Glomerular visceral epithelial cell (primary cell): ENCODE measurements around the gene ATP8B4.
"Not testable (repeated sequence)": the region's sequence is repeated elsewhere in the genome, so short reads cannot be mapped to it uniquely, and the experiment has no call there.

Source experiments
- DNase-seq: peaks from one replicate; pipeline ENCODE4 v3.0.0-alpha.2; 2016; ENCODE audit errors: extremely low spot score

ATP8B4 gene

DNA sequence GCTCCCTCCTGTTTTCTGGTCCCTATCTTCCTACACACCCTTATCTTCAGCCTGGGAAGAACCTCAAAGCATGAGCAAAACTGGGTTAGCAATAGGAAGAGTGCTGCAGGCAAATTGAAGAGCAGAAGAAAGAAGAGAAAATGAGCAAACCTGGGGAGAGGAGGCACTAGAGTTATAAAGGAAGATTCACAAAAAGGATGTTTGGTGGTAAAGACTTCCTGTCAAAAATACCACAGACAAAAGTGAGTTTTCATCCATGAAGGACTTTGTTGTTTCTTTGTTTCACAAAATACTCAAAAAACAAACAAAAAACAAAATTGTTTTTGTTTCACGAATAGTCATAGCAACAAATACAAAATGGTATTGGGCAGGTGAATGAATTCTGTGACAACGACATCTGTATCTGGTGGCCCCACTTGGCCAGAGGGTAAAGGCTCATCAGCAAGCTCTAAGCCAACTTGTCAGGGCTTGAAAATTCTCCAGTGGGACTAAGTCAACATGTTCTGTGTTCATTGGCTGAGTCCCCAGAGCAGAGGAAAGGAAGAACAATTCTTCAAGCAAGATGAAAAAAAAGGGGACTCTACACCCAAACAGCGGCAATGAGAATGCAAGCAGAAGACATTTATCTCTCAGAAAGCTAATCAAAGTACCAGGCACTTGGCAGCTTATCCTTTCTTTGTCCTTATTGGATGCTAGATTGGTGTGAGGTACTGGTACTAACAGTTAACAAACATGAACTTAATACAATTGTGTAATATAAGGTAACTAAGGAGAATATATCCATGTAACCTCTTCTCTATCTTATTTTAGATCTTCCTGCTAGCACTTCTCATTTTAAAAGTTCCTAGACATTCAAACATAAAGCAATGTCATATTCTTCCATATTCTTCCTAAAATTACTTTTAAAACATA lies 9.7 kb downstream of the ATP8B4 start:
- DNase-seq = no peak

DNA sequence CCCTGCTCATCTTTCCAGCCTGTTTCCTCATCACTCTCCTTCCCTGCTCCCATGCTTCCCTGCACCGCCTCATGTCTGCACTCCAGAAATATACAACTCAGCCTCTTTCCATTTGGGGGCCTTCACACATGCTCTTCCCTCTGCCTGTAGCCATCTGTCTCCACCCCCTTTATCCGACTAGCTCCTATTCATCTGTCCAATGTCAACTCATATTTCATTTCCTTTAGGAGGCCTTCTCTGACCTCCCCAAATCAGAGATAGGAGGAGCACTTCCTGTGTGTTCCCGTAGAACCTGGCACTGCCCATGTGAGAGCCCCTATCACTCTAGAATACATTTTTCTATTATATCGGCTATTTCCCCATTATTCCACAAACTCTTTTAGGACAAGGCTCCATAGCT lies 10.6 kb downstream of the ATP8B4 start:
- no peak for DNase-seq

GRCh38 chr15:50107591-50108408 lies 11.2 kb downstream of the ATP8B4 start:
- DNase-seq = no peak

GRCh38 chr15:50107157-50107556 lies 11.9 kb downstream of the ATP8B4 start:
- no peak for DNase-seq

GRCh38 chr15:50106457-50106856 lies 12.6 kb downstream of the ATP8B4 start:
- DNase-seq = no peak

DNA sequence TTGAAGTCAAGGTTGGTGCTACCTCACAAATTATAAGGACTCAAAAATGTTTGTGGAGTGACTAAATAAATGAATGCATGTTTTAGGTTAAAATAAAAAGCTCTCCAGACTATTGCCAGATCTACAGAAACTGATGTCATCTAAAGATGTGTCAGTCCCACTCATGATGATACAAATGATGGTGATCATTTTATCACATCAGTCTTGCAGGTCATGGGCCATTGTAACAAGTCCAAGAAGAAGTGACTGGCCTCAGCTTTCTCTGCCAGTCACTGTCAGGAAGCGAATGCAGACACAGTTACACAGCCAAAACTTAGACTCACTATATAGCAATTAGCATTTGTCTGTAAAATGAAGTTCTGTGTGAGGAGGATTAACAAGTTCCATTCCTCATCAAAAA lies 18.5 kb downstream of the ATP8B4 start:
- DNase-seq = no peak

DNA sequence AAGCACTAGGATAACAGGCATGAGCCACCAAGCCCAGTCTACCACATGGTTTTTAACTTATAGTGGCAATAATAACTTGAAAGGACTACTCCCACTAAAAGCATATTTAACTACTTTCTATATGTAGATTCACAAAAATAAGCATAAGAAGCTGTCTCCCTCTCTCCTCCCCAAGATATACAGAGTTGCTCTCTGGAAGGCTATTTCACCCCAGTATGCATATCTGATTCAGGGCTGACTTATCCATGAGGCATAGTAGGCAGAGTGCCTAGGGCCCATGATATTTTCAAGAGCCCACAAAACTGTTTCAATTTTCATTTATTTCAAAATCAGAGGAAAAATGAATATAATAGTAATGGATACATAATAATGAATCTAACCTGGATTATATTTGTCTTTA lies 20.5 kb downstream of the ATP8B4 start:
- DNase-seq = no peak

GRCh38 chr15:50095938-50096821 lies 22.9 kb downstream of the ATP8B4 start:
- DNase-seq = no peak

DNA sequence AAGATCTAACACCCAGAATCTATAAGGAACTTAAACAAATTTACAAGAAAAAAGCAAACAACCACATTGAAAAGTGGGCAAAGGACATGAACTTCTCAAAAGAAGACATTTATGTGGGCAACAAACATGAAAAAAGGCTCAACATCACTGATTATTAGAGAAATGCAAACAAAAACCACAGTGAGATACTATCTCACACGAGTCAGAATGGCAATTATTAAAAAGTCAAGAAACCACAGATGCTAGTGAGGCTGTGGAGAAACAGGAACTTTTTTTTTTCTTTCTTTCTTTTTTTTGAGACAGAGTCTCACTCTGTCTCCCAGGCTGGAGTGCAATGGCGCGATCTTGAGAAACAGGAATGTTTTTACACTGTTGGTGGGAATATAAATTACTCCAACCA lies 29.6 kb downstream of the ATP8B4 start:
- not testable (repeated sequence) for DNase-seq

GRCh38 chr15:50084932-50085331 lies 34.1 kb downstream of the ATP8B4 start:
- no peak for DNase-seq

- no peak for DNase-seq
Observed at GRCh38 chr15:50083424-50084025, 35.5 kb downstream of the ATP8B4 start.

DNA sequence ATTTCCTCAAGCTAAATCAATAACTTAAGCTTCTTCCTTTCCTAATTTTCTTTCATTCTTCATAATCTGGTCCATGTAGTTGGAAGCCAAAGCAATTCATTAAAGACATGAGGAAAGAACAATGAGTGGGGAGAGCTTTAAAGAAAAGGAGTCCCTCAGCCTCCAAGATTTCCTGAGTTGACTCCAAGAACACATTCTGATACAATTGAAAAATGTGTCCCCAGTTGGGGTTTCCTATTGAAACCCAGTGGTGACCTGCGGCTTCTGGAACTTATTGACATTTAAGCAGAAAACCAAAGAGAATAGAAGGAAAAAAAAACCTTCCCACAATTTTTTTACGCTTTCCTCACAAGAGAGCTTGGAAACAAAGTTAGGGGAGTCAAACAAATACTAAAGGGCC lies 37.0 kb downstream of the ATP8B4 start:
- no peak for DNase-seq

GRCh38 chr15:50077651-50078050 lies 41.4 kb downstream of the ATP8B4 start:
- DNase-seq = no peak

GRCh38 chr15:50077176-50077575 lies 41.9 kb downstream of the ATP8B4 start:
- DNase-seq = no peak

DNA sequence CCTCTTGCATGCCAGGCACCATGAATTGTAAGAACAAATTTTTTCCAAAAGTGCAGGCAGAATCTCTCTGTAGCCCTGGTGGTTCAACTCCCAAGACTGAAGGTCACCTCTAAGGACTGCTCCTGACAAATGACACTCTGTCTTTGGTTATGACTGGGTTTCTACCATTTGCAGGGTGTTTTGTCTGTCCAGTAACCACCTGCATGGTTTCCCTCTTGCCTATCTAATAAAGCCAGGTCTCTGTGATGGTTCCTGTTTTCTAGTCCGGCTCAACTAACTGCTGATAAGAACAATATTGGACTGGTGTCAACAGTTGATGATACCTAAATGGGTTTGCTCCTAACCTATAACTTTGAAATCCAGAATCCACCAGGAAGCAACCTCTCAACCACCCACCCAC lies 43.7 kb downstream of the ATP8B4 start:
- no peak for DNase-seq

DNA sequence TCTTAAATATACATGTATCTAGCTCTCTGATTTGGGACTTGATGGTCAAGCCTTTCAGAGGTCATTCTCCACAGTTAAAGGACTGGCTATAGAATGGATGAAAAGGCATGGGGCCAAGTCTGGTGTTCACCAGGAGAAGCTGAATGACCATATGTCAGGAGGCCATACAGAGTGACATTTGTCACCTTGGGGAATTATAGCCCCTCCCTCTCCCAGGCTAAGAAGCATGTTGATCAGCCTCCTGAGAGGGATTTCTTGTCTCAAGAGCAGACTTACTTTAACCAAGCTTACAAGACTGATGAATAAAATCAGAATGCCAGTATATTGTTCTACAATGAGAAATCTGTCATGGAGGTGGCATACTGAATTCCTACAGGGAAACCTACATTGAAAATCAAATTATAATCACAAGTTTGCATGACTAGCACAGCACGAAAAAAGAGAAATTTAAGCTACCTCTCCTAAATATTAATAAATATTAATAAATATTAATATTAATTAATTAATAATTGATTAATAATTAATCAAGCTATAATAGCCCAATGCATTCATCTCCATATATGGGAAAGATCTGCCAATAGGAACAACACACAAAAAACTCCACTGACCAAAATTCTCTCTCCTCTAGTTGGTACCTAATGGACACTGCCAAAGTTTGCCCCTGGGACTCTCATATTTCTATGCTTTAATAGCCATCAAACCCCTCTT lies 47.3 kb downstream of the ATP8B4 start:
- DNase-seq = no peak

DNA sequence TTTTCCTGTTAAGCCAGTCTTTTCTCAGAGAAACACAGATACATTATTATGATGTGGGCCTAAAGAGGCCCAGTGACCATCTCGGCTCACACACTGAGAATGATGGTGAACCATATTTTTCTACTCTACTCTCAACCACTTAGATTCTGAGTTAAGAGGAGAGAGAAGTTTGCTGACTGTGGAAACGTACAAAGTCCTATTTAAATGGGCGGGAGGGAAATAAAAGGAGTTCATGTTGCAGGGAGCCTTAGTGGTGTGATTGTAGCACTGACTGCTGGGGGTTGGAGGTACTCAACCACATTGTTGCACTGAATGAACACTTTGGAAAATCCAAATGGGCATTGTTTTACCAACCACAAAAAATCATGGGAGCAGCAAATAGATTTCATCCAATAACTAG lies 51.0 kb downstream of the ATP8B4 start:
- DNase-seq = no peak

DNA sequence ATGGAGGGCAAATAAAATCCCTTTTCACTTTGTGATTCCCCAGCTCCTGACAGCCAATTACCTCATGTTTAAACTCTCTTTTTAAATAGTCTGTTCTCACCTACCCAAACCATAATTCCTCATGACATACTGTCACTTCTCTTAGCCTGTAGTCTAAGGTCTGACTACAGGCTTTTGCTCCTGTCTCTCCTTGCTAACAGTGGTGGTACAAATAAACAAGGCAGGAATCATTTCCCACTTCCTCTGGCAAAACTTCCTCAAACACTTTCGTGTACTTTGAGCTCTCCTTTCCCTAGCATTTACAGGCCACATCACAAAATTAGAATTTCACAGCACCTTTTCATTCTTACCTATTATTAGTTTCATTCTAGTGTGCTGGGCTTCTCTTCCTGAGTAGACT lies 51.8 kb downstream of the ATP8B4 start:
- DNase-seq = no peak

- no peak for DNase-seq
Observed at GRCh38 chr15:50066666-50067065, 52.4 kb downstream of the ATP8B4 start.

GRCh38 chr15:50066202-50066601 lies 52.8 kb downstream of the ATP8B4 start:
- DNase-seq = no peak

- DNase-seq = no peak
Observed at GRCh38 chr15:50065279-50065678, 53.8 kb downstream of the ATP8B4 start.
